HG03045 (cell line): ENCODE results near the gene SMARCD2.

Source experiments
- ATAC-seq: cut with Tn5 transposase; IDR thresholded peaks from one replicate; pipeline ENCODE4 v1.9.1; 2021; ENCODE audit warnings: mild to moderate bottlenecking, moderate library complexity; ENCODE audit not compliant: unreplicated experiment

Gene SMARCD2

DNA sequence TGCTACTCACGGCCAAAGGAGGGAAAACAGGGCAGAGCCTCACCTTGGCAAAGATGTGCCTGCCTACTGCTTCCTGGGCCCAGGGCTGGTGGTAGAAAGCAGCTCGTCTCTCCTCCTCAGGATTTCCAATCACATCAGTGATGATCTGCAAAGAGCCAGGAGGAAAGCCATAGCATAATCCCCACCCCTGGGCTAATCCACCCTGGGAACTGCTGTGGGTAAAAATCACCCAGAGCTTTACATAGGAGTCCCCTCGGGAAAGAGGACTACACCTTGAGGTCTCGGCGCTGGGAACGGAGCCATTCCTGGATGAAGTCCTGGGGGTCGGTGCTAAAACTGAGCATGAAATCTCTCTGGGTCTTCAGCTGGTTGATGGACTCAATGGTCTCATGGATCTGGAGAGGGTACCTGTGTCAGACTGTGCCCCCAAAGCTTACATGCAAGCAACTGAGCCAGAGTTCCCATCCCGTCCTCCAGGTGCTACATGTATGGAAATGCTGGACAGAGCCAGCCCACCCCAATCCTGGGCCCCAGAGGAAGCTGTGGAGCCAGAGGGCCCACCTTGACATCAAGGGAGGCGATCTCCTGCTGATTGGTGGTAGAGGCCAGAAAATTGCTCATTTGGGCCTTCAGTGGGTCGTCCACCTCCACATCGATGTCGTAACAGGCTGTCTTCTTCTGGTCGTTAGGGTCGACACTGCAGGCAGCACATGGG, 9.3 kb downstream of the SMARCD2 start:
- no peak for ATAC-seq

DNA sequence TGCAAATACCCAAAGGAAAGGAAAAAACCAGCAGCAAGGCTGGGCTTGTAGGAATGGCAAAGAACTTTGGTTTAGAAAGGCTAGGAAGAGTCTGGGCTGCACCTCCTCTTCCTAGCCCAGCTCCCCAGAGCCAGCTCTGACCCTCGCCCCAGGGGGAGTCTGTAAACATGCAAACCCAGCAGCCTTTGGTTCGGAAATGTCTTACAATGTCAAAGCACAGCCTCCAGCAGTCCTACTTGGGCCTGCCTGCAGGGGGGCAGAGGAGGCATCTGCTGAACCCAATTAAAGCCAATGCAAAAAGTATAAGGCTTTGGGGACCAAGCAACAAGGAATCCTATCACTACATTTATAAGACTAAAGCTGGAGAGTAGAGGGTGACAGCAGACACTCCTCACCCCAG, 10.0 kb downstream of the SMARCD2 start:
- no peak for ATAC-seq

DNA sequence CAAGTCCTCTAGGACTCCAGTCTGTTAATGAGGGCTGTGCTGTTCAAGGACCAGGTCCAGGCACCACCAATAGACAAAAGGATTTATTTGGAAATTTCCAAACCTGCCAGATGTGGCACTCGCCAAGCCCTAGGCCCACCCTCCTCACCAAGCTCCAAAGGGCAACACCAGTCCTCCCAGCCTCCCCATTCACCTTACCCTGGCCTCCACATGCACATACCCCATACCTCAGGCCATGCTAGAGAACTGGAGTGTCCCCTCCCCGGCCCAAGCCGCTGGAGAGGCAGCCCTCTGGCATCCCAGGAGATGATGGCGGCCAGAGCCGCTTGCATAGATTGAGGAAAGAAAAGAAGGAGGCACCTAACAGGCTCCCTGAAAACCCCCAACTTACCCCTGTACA, 10.5 kb downstream of the SMARCD2 start:
- ATAC-seq: no peak

DNA sequence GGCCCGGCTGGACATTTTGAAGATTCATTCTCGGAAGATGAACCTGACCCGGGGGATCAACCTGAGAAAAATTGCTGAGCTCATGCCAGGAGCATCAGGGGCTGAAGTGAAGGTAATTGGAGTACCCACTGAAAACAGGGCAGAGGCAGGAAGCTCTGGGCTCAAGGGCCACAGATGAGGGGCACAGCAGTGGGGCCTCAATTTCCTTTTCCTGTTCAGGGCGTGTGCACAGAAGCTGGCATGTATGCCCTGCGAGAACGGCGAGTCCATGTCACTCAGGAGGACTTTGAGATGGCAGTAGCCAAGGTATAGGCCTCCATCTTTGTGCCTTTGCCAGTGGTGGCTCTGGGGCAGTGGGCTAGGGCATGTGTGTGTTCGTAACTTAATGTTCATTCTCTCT, 11.0 kb downstream of the SMARCD2 start:
- ATAC-seq: no peak

DNA sequence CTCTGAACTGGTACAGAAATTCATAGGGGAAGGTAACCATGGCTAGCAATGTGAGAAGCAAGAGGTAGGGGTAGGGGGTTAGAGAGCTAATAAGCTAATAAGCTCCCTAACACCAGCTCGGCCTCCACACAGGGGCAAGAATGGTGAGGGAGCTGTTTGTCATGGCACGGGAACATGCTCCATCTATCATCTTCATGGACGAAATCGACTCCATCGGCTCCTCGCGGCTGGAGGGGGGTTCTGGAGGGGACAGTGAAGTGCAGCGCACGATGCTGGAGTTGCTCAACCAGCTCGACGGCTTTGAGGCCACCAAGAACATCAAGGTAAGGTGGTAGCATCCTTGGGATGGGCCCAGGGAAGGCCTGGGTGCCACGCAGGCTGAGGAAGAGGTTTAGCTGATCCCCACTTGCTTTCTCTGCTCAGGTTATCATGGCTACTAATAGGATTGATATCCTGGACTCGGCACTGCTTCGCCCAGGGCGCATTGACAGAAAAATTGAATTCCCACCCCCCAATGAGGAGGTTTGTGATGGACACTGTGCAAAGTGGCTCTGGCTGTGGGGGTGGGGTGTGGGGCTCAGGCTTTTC, 11.5 kb downstream of the SMARCD2 start:
- no peak for ATAC-seq

DNA sequence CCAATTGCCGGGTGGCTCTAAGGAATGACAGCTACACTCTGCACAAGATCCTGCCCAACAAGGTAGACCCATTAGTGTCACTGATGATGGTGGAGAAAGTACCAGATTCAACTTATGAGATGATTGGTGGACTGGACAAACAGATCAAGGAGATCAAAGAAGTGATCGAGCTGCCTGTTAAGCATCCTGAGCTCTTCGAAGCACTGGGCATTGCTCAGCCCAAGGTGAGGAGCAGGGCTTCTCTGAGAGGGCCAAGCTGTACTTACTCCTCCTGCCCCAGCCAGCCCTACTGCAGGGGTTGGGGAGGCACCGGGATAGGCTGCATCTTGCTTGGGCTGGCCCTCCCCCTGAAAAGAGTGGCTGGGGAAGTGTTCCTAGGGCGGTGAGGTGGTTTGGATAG, 12.2 kb downstream of the SMARCD2 start:
- no peak for ATAC-seq

DNA sequence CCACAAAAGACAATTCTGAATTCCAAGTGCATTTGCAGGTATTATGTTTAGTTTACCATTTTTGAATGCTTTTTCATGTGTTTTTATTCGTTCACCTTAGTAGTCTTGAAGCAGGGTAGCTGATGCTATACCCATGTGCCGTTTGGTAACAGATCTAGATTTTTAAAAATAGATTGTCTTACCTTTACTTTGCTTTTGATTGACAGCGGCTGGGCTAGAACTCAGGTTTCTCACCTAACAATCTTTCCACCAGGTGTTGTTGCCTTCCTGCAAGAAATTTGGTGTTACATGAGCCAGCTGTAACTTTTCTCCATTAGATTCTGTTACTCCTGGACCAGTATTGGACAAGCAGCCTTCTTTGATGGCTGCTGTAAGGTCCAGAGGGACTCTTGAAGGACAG, 13.5 kb downstream of the SMARCD2 start:
- no peak for ATAC-seq

DNA sequence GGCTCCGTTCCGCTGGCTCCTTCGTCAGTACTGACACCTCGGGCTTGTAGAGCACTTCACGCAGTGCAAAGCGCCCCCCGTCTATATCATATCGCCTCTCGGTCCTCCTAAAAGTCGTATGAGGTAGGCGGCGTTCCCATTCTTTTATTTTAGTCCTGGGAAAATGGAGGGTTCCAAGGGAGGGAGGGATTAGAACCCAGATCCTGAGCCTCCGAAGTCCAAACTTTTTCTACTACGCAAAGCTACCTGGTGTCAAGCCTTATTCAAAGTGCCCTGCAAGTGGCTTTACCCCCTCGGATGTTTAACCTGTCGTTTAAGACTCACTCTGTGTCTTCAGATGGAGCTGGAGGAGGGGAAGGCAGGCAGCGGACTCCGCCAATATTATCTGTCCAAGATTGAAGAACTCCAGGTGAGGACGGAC, 14.7 kb downstream of the SMARCD2 start:
- no peak for ATAC-seq

DNA sequence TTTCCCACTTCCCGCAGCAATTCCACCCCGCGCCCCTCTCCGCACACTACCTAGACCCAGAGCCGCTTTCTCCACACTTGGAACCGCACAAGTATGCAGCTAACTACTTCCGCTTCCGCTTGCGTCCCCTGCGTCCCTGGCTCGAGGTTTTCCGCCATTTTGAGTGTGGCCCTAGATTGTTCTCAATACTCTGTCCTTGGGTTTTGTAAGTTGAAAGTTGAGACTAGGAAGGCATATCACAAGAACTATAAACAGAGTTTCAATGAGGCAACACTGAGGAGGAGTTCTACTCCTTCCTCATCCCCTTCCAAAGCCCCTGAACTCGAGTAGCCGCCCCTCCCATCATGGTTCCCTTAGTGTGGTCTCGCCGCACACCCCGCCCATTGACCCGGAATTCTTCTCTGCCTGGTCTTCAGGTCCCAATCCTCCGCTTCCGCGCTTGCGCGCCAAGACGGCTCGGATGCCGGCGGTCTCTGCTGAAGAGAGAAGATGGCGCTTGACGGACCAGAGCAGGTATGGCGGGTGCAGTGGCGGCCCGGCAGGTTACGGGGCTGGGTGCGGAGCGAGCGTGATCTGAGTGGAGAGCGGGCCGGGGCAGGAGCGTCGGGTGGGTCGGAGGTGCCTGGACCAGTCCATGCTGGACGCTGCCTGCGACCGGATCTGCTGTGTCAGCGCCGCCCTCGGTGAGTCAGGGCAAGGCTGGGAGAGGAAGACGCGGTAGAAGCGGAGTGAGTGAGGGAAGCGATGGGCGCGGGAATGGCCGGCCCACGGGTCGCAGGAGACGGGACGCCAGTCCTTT, 15.3 kb downstream of the SMARCD2 start, which contains the start of the genes FTSJ3 and PSMC5:
TSS of gene FTSJ3 (minus strand) at position 662 of the 799 bp plus-strand sequence. CDS start 761 bp downstream, outside the sequence.
TSS of gene PSMC5 (plus strand) at position 430 of the 799 bp plus-strand sequence. CDS start at position 490, 60 bp downstream.
- ATAC-seq: peak; percentile 91

DNA sequence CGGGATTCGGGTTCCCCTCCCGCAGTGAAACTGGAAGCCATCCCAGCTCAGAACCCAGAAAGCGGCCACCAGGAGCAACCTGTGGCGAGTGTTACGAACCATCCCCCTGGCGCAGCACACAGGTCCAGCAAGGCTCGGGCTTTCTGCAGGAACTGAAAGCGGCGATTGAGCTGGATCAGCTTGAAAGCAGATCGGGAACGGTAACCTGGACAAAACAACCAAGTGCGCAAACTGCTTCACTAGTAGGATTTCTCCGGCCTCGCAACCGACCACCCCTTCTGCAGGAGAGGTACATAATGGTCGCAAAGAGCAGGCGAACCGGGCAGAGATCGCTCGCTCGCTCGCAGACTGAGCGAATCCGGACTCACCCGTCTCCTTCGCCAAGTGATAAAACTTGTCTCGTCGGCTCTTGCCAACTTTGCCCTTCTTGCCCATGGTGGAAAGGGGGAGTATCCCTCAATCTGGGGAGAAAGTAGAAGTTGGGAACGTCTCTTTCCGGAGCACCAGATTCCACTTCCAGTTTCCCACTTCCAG, 15.9 kb downstream of the SMARCD2 start:
- ATAC-seq: no peak

DNA sequence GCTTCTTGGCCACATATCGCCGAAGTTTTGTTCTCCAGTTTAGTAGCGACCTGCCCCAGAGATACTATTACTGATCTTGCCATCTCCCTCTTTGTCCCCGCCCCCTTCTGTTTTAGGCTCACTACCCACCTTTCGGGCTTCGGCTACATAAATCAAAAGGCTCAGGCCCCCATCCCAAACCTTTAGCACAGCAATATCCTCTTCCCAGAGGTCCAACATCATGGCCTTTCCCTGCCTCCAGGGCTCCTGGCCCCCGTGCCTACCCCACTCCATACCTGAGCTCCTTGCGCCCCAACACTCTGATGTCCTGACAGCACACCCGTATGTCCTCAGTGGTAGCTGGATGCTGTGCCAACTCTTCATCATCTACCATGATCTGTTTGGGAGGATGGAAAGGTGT, 18.1 kb downstream of the SMARCD2 start:
- no peak for ATAC-seq

DNA sequence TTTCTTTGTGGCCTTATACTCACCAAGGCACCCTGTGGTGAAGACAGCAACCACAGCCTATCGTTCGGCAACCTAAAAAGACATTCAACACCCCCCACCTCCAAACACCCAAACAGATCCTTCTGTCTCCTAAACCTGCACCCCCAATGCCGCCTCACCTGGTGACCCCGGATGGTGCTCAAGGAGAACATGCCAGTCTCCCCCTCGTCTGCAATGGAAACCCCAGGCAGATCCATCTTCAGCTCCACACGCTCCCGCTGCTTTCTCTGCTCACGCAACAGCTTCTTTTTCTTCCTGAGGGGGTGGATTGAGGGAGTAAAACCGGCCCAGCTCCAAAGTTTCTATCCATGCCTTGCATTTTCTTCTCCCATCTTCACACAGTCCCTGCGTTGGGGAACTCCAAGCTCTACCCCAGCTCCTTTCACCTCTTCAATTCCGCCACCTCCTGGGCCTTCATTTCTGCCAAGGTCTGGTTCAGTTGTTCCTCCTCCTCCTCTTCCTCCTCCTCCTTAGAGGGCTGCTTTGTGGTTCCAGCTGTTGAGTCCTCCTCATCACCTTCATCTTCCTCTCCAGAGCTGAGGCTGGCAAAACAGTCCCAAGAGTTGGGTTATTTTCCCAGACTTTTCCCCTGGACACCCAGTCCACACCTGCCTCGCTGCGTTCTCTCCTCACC, 18.7 kb downstream of the SMARCD2 start:
- ATAC-seq: no peak

DNA sequence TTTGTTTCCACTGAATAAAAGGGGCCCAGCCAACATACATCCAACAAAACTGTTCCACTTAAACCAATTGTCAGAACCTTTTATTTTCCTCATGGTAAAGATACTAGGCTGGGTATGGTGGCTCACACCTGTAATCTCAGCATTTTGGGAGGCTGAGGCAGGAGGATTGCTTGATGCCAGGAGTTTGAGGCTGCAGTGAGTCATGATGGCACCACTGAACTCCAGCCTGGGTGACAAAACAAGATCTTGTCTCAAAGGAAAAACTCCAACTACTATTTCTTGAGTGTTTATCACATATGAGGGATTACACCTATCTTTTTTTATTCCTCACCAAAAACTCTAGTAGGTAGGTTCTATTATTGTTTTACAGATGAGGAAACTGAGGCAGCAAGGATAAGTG, 19.9 kb downstream of the SMARCD2 start:
- no peak for ATAC-seq

DNA sequence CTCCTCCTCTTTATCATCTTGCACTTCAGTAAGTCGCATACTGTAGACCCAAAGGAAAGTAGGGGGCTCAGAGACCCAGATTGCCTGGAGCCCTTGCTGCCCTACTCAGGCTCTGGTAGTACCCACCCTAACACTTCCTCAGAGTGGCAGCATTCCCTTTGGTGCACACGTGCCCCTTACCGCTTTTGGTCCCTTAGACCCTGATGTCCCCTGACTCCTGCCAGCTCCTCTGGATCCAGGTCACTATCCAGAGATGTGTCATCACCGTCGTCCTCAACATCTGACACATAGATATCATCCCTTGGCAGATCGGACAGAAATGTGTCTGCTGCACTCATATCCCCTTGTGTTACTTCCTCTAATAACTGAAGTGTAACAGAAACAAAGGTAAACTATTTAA, 20.7 kb downstream of the SMARCD2 start:
- ATAC-seq: no peak

DNA sequence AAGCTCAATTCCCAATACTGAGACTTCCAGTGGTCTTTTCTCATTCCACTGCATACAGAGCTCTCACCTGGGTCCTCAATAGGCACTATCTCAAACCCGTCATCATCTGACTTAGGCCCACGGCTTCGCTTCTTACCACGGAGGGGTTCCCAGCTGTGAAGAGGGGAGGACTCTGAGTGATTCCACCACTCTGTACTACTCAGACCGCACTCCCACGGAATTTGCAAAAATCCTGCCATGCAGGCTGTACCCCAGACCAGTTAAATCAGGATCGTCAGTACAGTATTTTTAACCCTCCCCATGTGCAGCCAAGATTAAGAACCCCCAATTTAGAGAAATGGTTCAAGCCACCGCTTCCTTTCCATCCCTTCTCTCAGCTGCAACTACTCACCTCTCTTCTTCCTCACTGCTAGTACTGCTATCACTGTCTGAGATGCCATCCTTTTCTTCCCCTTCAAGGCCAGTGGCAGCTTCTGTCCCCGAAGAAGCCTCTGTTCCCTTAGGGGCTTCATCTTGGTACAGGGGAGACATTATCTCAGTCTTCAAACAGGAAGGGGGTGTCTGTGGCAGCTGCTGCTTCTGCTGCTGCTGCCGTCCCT, 21.4 kb downstream of the SMARCD2 start:
- ATAC-seq: no peak

DNA sequence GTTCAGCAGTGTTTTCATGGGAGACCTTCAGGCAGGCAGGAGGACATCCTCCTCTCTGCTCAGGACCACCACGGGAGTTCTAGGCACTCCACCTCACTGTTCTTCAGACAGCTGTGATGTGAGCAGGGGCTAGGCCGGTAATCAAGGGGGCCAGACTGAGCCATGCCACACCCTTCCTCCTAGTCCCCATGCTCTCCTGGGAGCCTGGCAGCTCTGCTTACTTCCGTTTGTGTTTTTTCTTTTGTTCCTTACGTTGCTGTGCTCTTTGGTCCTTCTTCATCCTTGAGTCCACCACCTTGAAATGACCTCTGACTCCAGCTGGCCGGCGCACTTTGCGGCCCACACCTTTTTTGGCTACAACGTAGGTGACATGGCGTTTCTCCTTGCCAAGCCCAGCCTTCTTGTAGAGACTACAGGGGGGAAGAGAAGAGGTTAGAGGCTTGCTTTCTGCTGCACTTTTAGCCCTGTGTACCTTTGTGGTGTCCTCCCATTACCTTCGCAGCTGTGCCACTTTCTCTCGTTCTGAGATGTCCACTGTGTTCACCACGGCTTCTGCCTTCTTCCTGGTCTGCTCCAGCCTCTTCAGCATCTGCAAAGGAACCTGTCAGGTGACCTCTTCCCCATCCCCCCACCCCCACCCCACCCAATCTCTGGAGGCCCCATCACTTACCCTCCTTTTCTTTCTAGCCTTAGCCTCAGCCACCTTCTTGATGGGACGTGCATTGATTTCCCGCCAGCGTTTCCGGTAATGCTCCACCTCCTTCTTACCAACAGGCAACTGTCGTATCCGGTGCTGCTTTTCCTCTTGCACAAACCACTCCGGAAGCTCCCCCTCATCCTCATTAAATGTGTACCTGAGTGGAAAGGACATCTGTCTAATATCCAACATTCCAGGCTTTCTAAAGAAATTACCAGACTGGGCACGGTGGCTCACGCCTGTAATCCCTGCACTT, 22.6 kb downstream of the SMARCD2 start:
- ATAC-seq: no peak

DNA sequence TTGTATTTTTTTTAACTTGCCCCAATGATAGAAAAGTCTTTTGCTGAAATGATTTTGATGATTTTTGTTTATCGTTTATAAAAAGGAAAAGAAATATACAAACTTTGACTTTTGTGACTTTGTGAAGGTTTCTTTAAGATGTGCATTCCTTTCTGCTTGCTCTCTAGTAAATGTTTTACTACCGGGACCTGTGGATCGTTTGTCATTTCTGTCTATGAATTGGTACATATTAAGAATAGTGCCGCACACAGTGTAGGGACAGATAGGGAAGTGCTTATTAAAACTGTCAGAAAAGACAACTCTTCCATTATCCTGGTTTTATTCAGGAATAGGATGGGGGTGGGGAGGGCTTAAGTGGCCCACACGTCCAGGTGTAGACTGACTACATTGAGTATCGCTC, 23.4 kb downstream of the SMARCD2 start:
- no peak for ATAC-seq

DNA sequence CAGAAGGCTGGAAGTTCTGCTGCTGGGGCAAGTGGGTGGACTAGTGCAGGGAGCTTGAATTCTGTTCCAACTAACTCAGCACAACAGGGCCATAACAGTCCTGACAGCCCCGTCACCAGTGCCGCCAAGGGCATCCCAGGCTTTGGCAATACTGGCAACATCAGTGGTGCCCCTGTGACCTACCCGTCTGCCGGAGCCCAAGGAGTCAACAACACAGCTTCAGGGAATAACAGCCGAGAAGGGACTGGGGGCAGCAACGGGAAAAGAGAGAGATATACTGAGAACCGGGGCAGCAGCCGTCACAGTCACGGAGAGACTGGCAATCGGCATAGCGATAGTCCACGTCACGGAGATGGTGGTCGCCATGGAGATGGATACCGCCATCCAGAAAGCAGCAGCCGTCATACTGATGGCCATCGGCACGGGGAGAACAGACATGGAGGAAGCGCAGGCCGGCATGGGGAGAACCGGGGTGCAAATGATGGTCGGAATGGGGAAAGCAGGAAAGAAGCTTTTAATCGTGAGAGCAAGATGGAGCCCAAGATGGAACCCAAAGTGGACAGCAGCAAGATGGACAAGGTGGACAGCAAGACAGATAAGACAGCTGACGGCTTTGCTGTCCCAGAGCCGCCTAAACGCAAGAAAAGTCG, 24.6 kb downstream of the SMARCD2 start:
- ATAC-seq: no peak

DNA sequence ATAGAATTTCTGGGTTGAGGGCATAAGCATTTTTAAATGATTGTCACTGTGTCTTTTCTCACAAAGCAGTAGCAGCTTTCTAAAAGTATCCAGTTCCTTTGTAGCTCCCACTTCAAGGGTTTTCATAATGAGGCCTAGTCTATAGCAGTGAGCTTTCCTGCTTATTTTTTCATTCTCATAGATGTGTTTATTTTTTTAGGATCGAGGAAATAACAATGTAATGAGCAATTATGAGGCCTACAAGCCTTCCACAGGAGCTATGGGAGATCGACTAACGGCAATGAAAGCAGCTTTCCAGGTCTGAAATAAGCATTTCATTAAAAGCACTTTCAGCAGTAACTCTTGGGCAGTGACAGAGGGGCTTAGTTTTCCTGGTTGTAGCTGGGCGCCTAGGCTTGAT, 25.8 kb downstream of the SMARCD2 start:
- ATAC-seq: no peak
